ENCODE data around the gene PRKCZ. TPM values are rescaled to one million over a fixed set of nuclear protein-coding genes. Genes with fewer than 3 reads are reported as not detected.

Gene PRKCZ
- total RNA-seq, 1 donor from 2014 or later = 0.59 TPM

- no peak for DNase-seq (ENCODE audit: low read depth, low spot score)
Measured at GRCh38 chr1:2100780-2101108, 50.5 kb downstream of the PRKCZ start.

- no peak for DNase-seq (ENCODE audit: low read depth, low spot score)
Measured at GRCh38 chr1:2101531-2101930, 51.3 kb downstream of the PRKCZ start.

GRCh38 chr1:2101946-2102345 lies 51.7 kb downstream of the PRKCZ start:
- no peak for DNase-seq (ENCODE audit: low read depth, low spot score)

- no peak for DNase-seq (ENCODE audit: low read depth, low spot score)
Measured at GRCh38 chr1:2102753-2103152, 52.5 kb downstream of the PRKCZ start.

GRCh38 chr1:2103266-2103900 lies 53.2 kb downstream of the PRKCZ start:
- no peak for DNase-seq (ENCODE audit: low read depth, low spot score)

GRCh38 chr1:2103901-2104590 lies 53.8 kb downstream of the PRKCZ start:
- DNase-seq (ENCODE audit: low read depth, low spot score) = no peak

GRCh38 chr1:2104621-2105427 lies 54.6 kb downstream of the PRKCZ start:
- DNase-seq (ENCODE audit: low read depth, low spot score) = no peak

GRCh38 chr1:2105781-2106524 lies 55.7 kb downstream of the PRKCZ start:
- no peak for DNase-seq (ENCODE audit: low read depth, low spot score)

- no peak for DNase-seq (ENCODE audit: low read depth, low spot score)
Measured at GRCh38 chr1:2106659-2107405, 56.6 kb downstream of the PRKCZ start.

- DNase-seq (ENCODE audit: low read depth, low spot score) = no peak
Measured at GRCh38 chr1:2107586-2108212, 57.5 kb downstream of the PRKCZ start.

- DNase-seq (ENCODE audit: low read depth, low spot score) = no peak
Measured at GRCh38 chr1:2108213-2108876, 58.1 kb downstream of the PRKCZ start.

- DNase-seq (ENCODE audit: low read depth, low spot score) = no peak
Measured at GRCh38 chr1:2108877-2109580, 58.8 kb downstream of the PRKCZ start.

- DNase-seq (ENCODE audit: low read depth, low spot score) = no peak
Measured at GRCh38 chr1:2109581-2110021, 59.4 kb downstream of the PRKCZ start.

- DNase-seq (ENCODE audit: low read depth, low spot score) = no peak
Measured at GRCh38 chr1:2110191-2110737, 60.1 kb downstream of the PRKCZ start.

GRCh38 chr1:2110738-2111673 lies 60.8 kb downstream of the PRKCZ start:
- DNase-seq (ENCODE audit: low read depth, low spot score) = no peak

- DNase-seq (ENCODE audit: low read depth, low spot score) = no peak
Measured at GRCh38 chr1:2111674-2112035, 61.4 kb downstream of the PRKCZ start.

- DNase-seq (ENCODE audit: low read depth, low spot score) = no peak
Measured at GRCh38 chr1:2112280-2112701, 62.1 kb downstream of the PRKCZ start.

- no peak for DNase-seq (ENCODE audit: low read depth, low spot score)
Measured at GRCh38 chr1:2113620-2114135, 63.5 kb downstream of the PRKCZ start.

Data from pulmonary artery endothelial cell (primary cell).